Glomerular visceral epithelial cell (primary cell): Measurements from ENCODE around the gene TRAF3.

Source experiments
- DNase-seq: peaks from one replicate; pipeline ENCODE4 v3.0.0-alpha.2; 2016; ENCODE audit errors: extremely low spot score

TRAF3 gene

DNA sequence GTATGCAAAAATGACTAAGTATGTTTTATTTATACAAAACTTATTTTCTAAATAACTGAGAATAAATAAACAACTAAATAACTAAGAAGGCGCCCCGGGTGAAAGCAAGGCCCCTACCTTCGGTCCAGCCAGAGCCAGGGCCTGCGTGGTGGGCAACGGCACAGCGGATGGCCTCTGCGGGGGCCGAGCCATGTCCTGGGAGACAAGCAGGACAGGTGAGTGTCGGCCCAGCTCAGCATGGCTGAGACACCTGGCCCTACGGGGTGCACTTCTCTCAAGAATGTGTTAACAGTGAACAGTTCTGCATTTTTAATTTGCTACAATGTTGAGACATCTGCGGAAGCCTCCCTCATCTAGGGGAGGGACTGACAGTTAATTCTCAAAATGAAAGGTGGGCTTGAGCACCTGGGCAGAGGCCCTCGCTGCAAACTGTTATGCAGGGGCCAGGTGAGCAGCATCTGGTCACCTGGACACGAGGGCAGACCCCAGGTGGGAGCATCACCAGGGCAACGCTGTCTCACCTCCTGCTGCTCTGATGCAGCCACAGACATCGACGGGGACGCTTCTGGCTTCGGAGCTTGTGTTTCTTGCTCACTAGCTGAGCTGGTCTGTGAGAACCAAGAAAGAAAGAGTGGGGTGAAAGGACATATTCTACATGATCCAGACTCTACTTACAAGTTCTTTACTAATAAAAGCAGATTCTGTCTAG is 177.0 kb downstream of the TRAF3 start:
- DNase-seq = no peak

DNA sequence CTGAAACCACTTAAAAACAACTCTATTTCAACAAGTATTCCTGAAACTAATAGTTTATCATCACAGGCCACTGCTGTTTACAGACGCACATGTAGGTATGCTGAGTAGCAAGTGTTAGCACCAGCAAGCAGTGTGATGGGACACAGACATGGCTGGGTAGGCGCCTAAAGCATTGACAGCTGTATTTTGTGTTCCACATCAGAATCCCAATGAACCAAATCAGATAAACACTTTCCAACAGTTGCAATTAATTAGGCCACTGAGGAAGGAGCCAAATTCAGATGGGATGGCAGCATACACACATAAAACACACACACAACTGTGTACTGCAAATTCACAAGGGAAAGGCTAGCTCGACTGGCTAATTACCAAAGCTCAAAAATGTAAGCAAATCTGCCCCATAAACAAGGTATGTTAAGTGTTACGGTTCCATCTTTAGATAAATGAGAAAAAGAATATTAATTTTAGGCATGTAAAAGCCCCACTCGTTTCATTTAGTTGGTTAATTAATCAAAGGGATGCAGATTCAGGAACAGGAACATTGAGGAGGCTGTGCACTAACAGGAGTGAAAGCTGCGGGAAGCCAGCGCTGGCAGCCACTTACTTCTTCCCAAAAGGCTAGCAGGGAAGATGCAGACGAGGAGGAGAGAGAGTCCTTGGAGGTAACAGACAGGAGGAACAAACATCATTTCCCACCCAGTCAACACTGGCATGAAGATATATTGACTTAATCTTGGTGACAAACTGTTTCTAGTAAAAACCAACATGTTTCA is 178.6 kb downstream of the TRAF3 start:
- no peak for DNase-seq

DNA sequence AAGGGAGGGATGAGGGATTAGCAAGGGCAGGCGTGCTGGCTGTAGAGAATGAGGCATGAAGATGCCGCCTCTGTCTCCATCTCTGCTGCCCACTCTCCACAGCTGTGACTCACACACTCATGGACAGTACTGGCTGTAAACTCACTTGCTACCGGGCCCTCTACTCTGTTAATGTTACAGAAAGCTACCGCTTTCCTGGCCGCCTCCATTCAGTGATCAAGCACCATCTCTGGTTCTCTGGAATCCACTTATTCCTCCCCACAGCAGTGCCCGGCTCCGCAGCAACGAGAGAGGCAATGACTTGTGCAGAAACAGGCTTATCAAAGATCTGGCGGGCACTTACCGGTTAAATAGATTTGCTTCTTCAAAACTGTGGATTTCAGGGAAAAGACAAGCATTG is 180.0 kb downstream of the TRAF3 start:
- DNase-seq = no peak

DNA sequence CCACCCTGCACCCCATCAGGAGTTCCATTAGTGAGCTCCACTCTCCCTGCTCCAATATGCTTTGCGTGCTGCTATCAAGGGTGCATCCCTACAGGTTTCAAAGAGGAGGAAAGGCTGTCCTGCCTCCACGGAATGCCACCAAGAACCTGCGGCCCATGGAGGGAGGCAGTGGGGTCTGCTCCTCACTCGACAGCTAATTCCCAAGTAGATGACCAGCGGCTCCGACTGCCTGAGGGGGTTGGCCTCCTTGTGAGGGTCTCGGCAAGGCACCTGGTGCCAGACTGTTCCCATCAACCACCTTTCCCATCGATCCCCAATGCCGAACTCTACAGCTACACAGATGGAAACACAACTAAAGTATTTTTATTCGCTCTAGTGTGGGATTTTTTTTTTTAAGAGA is 181.2 kb downstream of the TRAF3 start:
- no peak for DNase-seq
